Cortex of kidney (tissue), 1 donor: ENCODE data around the gene EFEMP2.
"Not testable (repeated sequence)": the region's sequence is repeated elsewhere in the genome, so short reads cannot be mapped to it uniquely, and the experiment has no call there.

Experiments used
- DNase-seq: peaks from one replicate; lab custom pipeline; 2025; lab: John Stamatoyannopoulos, UW

Gene EFEMP2

DNA sequence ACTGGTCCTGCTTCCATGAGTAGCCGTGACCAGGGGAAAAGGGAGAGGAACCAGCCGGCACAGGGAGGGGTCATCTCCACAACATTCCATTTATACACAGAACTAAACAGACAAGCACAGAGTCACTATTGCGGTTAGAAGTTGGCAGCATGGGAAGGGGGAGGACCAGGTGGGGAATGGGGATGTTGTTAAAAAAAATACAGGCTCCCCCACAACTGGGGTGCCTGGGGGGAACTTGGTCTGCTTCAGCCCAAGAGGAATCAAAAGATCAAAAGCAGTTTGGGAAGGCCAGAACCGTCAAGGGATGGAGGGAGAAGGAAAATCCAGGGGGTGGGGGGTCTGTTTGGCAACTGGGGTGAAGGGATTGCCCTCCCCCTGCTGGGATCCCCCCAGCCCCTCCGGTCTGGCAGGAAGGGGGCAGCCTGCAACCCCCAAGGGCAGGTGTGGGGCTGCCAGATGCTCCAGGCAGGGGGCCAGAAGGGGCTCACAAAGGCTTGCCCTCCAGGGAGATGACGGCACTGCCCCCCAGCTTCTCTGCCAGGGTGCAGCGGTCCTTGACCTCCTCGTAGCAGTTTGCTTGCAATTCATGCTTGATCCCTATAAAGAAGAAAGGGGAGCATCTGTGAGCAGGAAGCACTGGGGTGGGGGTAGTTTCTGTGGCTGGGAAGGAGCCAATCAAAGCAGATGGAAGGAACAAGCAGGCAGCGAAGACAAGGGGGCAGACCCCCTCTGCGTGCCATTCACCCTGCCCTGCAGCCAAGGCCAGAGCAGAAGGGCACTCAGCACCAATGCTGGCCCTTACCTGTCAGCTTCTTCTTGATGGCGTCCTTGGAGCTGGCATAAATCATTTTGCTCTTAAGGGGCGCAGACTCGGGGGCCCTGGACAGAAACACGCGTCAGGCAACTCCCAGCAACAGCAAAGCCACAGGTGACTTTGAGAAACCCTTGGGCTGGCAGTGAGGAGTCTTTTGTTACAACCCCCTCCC, 17.5 kb downstream of the EFEMP2 start:
- DNase-seq: no peak

DNA sequence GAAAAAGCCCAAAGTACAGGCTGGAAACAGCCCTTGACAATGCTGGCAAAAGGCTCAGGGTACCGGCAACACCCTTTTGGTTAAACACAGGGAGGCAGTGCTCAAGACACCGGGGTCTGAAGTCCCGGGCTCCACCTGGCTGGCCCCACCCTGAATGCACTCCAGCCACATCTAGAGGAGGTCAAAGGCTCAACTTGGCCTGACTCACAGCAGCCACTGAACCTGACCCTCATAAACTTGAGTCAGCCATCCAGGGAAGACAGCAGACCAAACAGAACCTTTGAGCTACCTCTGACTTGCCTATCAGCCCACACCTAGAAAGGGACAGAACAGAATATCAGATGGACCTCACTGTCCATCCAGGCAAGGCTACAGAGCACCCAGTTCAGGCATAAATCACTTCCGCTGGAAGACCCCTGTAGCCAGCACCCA, 18.4 kb downstream of the EFEMP2 start:
- no peak for DNase-seq

DNA sequence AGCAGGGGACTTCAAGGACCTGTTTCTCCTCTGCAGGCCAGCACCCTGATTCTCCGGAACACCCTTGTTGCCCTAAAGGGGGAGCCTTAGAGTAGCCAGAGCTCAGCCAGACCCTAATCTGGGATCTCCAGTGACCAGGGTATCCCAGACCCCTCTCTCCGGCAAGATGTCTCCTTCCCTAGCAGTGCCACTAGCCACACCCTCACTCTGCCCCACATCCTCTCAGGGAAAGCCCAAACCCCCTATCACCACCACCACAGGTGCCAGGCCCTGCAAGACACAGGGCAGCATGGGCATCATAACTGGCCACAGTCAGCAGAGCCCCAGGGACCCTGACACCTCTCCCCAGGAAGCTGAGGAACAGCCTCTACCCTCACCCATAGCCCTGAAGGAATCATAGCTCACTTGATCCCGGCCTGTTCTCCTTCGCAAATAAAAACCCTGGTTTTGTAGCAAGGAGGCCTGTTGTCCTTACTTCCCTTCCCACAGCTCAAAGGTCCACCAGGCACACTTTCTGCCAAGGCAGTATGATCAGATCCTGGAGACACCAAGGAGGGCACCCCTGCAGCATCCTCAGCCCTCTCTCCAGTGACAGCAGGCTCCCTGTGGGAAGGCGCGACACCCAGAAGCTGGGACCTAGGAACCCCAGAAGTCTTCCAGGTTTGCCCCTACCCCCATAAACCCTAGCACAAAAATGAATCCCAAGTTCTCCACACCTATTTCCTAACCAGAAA, 19.2 kb downstream of the EFEMP2 start:
- DNase-seq: no peak

DNA sequence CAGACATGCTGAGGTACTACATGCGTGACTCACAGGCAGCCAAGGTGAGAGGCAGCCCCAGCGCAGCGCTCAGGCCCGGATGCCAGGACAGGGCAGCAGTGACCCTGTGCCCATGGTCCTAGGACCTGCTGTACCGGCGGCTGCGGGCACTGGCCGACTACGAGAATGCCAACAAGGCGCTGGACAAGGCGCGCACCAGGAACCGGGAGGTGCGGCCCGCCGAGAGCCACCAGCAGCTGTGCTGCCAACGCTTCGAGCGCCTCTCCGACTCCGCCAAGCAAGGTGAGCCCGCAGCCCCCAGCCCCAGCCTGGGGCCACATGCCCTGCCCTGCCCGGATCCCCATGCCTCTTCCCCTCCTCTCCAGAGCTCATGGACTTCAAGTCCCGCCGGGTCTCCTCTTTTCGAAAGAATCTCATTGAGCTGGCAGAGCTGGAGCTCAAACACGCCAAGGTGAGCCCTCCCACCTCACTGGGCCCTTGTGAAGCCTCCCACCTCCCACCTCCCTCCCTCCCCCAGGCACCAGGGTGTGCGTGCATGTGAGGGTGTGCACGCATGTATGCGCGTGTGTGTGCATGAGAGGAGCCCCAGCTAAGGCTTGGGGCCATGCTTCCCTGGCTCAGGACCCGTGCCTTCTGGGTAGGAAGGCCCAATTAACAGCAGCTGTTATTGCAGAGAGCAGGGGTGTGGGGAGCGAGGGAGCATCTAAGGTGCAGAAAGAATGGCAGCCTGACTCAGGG, 19.9 kb downstream of the EFEMP2 start:
- no peak for DNase-seq

DNA sequence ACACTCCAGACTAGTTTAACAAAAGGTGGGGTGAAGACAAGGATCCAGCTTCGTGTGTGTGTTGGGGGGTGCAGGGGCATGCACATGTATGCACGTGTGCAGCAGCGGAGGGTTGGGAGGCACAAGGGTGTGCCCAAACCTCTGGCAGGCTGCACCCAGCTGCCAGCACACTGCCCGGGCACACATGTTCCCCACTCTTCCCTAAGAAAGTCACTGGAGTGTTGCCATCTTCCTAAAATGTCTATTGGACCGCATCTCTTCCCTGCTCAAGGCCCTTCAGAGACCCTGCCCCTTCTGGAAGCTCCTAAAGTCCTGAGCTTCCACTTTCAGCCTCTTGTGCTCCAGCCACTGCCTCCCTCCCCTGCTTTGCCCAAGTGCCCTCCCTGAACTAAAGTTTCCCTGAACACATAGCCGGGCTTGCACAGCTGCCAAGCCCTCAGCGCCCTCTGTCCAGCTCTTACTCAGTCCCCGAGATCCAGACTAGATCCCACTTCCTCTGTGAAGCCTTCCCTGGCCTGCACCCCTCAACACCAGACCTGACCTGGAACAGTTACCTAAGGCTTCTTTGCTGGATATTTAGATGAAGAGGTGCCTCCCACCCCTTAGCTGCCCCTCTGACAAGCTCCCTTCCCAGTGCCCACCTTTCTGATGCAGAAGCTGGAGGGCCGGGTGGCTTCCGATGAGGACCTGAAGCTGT, 20.6 kb downstream of the EFEMP2 start:
- no peak for DNase-seq

DNA sequence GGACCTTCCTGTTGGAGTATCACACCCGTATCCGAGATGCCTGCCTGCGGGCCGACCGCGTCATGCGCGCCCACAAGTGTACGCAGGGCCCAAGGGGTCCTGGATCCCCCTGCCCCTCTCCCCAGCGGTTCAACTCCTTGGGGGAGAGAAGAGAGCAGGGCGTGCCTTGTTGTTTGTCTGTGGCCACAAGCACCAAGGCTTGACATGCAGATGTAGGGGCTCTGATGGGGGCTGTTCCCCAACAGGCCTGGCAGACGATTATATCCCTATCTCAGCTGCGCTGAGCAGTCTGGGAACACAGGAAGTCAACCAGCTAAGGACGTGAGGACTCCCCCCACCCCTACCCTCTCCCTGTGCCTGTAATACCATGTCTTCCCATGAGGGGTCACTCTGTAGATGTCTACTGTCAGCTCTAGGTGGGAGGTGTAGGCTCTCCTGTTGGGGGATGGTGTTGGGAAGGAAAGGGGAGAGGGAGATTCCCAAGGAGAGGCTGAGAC, 21.5 kb downstream of the EFEMP2 start:
- DNase-seq: no peak

DNA sequence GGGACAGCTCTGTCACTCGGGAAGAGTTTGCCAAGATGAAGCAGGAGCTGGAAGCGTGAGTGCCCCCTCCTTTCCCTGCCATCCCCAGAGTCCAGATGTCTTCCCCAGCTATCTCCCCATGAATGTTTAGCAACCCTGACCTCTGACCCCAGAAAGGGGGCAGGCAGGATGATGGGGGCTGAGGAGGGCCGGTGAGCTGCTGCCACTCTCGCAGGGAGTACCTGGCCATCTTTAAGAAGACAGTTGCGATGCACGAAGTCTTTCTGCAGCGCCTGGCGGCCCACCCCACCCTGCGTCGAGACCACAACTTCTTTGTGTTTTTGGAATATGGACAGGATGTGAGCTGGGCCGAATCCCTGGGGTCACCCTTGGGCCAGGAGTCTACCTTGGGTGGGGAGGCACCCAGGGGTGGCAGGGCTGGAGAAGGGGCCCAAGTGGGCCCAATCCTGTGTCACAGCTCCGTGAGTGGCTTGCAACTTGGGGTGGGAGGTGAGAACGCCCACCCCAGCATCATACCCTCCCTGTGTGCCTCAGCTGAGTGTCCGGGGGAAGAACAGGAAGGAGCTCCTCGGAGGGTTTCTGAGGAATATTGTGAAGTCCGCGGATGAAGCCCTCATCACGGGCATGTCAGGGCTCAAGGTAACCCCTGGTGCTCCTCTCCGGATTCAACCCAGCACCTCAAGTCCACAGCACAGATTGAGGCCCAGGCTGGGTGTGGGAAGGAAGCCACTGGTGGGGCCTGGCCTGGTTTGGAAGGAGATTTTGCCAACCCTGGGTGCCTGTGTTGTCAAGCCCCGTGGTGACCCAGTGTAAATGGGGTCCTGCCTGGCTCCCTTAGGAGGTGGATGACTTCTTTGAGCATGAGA, 22.1 kb downstream of the EFEMP2 start:
- DNase-seq: no peak

DNA sequence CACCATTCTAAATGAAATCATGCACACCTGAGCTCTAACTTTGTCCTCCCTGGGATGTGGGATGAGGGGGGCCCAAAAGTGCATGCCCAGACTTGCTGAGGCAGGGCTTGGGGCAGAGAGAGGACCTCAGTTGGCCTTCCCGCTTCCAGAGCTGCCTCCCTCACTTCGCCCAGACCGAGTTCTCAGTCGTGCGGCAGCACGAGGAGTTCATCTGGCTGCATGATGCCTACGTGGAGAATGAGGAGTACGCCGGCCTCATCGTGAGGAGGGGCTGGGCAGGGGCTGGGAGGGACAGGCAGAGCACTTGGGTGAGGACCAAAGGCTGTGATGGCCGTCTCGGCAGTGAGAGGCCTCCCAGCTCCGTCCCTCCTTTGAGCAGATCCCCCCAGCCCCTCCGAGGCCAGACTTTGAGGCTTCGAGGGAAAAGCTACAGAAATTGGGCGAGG, 22.8 kb downstream of the EFEMP2 start:
- no peak for DNase-seq

DNA sequence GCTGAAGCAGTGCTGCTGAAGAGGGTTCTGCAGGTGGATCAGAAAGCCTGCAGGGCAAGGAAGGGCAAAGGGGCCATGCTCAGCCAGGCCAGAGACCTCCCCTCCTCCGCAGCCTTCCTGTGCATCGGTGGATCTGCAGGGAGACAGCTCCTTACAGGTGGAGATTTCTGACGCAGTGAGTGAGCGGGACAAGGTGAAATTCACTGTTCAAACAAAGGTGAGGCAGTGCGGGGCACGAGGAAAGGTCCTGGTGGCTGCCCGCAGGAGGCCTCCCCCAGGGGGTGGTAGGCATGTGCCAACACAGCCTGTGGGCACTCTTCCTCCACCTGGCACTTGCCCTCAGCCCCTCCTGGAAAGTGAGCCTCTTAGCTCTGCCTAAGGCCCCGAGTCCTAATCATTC, 23.2 kb downstream of the EFEMP2 start:
- no peak for DNase-seq

DNA sequence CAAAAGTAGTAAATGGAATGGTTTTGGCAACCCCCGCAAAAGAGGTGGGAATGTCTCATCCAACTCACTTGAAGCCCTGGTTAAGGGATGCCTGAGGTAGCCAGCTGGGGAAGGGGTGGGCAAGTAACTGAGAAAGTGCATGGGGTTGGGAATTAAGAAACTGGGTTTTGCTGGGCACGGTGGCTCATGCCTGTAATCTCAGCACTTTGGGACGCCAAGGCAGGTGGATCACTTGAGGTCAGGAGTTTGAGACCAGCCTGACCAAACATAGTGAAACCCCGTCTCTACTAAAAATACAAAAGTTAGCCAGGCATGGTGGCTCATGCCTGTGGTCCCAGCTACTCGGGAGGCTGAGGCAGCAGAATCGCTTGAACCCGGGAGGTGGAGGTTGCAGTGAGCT, 23.9 kb downstream of the EFEMP2 start:
- DNase-seq: not testable (repeated sequence)

DNA sequence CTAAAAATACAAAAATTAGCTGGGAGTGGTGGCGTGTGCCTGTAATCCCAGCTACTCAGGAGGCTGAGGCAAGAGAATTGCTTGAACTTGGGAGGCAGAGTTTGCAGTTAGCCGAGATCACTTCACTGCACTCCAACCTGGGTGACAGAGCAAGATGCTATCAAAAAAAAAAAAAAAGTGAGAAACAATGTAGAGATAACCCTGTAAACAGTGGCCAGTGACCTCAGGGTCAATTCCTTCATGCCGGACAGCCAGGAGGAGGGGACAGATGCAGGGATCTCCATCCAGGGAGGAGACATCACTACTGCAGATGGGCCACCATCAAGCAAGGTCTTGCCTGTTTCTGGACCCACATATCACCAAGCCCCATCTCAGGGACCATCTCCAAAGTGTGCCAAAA, 24.9 kb downstream of the EFEMP2 start:
- DNase-seq: no peak

DNA sequence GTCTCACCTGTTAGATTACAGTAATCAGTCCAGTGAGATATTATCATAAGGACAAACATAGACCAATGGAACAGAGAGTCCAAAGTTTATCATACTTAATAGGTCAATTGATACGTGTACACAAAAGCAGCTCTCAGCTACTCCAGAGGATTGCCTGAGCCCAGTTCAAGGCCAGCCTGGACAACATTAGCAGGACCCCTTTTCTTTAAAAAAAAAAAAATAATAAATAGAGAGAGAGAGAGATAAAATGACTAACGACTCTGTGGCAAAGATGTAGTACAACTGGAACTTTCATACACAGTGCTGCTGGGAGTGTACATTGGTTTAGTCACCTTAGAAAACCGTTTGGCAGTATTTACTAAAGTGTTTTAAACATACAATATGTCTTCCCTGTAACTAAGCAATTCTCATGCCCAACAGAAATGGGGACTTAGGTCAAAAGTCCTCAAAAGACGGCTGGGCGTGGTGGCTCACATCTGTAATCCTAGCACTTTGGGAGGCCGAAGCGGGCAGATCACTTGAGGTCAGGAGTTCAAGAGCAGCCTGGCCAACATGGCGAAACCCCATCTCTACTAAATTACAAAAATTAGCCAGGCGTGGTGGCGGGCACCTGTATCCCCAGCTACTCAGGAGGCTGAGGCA, 28.2 kb downstream of the EFEMP2 start:
- DNase-seq: no peak

DNA sequence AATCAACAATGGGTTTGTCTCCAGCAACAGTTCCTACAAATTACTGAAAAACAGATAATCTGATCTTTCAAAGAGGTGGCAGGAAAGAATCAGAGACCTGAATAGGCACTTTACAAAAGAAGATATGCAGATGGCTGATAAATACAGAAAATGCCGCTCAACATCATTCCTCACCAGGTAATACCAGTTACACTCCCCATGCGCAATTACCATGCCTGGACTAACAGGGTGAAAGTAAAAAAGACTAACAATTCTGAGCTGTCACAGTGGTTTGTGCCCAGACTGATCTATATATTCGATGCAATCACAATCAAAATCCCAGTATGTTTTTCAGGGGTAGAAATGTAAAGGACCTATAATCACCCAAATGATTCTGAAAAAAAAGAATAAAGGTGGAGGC, 28.8 kb downstream of the EFEMP2 start:
- DNase-seq: no peak

DNA sequence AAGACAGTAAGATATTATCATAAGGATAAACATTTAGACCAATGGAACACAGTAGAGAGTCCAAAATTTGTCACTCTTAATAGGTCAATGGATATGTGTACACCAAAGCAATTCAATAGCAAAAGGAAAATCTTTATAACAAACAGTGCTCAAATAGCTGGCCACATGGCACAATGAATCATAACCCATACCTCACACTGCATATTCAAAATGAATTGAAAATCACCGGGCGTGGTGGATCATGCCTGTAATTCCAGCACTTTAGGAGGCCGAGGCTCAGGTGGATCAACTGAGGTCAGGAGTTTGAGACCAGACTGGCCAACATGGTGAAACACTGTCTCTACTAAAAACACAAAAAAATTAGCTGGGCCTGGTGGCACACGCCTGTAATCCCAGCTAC, 30.5 kb downstream of the EFEMP2 start:
- DNase-seq: no peak

DNA sequence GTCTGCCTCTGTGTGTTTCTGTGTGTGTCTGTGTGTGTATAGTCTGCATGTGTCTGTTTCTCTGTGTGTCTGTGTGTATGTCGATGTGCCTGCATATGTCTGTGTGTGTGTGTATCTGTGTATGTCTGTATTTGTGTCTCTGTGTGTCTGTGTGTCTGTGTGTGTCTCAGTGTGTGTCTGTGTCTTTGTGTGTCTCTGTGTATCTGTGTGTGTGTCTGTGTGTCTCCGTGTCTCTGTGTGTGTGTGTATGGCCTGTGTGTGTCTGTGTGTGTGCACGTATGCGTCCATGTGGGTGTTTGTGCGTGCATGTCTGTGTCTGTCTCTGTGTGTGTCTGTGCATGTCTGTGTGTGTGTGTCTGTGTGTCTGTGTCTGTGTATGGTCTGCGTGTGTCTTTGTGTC, 38.4 kb downstream of the EFEMP2 start:
- no peak for DNase-seq

DNA sequence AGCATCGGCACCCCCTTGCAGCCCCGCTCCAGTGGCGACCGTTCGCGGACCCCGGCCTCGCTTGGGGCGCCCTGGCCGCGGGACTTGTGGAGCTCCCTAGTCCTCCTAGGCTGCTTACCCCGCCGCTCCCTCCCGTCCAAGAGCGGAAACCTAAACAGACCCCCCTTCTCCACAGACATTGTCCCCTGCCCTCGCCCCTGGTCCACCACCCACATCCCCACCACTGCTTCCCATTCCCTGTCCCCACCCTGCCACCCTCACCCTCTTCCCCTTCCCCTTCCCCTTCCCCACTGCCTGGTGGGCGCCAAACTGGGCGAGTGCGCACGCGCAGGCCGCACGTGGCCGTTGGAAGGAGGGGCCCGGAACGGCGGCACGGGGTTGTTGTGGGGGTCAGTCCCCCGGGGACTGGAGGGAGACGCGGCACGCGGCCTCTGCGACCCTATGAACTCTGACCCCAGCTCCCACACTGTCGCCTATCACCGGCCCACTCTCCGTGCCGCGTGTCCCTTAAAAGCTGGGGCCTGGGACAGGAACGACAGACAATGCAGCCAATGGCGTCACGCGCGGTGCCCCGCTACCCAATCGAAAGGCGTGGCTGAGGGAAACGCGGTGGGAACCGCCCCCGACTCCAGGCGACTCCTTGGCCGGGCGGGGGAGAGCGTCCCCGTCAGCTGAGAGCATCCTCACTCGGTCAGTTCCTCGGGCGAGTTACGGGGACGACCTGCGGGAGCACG, 39.1 kb downstream of the EFEMP2 start, which contains the start of gene SNX32:
Gene SNX32 (plus strand): TSS at position 667 of the 734 bp plus-strand sequence. CDS start 103 bp downstream, outside the sequence.
- DNase-seq: no peak

DNA sequence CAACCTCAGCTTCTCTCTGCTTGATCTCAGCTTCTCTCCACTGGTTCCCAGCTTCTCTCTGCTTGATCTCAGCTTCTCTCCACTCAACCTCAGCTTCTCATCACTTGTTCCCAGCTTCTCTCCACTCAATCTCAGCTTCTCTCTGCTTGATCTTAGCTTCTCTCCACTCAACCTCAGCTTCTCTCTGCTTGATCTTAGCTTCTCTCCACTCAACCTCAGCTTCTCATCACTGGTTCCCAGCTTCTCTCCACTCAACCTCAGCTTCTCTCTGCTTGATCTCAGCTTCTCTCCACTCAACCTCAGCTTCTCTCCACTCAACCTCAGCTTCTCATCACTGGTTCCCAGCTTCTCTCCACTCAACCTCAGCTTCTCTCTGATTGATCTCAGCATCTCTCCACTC, 40.4 kb downstream of the EFEMP2 start:
- DNase-seq: not testable (repeated sequence)

DNA sequence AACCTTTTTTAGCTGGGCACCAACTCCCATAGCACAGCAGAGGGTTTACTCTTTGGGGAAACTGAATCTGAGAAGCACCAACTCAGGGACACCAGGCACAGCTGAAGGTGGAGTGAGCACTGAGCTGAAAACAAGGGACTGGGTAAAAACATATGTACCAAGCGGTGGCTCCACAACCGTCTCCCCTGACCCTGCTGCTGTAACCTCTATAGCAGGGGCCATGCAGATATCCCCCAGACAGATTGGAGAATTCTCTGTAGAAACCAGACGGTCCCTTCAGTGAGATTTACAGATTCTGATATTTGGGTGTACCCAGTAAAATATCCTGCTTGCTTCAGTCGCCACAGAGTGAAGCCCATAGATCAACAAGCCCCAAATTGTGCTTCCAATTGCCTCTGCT, 43.1 kb downstream of the EFEMP2 start:
- no peak for DNase-seq
